Right renal pelvis (tissue), 4 donors: ENCODE results near the gene TRIOBP. TPM values are rescaled to one million over a fixed set of nuclear protein-coding genes. Genes with fewer than 3 reads are reported as not detected.
"Not testable (repeated sequence)": the region's sequence is repeated elsewhere in the genome, so short reads cannot be mapped to it uniquely, and the experiment has no call there.

Experiments
- DNase-seq, 4 donors: peaks; one replicate each; pipeline ENCODE4 v3.0.0-alpha.2; 2013; ENCODE audit warnings: low read depth in 4 of 4, low spot score in 3 of 4, missing footprints in 1 of 4
- polyA plus RNA-seq, 4 donors: library from polyadenylated mRNA; unstranded; fragments of 120-200 nt; gene quantifications; one replicate each; pipeline ENCODE4 v1.2.1, GENCODE V29; 2013; ENCODE audit not compliant: insufficient read length in 4 of 4

The TRIOBP gene
- polyA plus RNA-seq, 4 donors, result 60.6 to 89.0 (median 64.1) TPM

- DNase-seq, result not testable (repeated sequence)
Observed at GRCh38 chr22:37799979-37800378, 103.1 kb downstream of the TRIOBP start.

- DNase-seq, result no peak
Observed at GRCh38 chr22:37801946-37802309, 105.1 kb downstream of the TRIOBP start.

DNA sequence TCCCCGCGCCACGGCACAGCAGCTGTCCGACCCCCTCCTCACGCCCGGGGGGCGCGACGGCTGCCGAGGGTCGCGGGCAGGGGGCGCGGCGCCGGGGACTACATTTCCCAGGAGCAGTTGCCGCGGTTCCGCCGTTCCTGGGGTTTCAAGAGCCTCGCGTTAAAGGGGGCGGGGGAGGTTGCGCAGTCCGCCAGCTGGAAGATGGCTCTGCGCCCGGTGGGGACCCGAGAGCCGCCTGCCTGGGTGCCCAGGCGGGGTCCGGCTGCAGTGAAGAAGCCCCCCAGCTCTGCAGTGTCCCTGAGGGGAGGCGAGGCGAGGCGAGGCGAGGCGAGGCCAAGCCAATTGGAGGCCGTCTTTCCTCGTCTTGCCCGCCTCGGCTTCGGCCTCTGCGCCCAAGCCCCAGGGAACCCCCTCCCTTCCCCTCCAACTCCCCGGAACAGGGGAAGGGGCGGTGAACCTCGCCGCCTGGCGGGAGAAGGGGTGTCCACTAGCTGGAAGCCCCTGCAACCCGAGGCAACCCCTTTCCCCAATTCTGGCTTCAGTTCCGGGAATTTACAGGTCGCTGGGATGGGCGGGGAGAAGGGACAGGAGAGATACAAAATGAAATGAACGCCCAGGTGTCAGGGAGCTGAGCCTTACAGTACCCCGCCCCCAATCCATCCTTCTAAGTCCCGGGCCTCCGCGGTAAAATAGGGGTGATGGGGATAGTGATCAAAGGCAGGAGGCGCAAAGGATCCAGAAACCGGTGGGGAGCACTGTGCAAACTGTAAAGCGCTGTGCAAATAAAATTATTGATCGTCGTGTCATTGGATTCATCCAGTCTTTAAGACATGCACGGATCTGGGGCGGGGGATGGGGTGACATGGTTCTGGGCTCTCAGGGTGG lies 105.7 kb downstream of the TRIOBP start:
- DNase-seq, result no peak

DNA sequence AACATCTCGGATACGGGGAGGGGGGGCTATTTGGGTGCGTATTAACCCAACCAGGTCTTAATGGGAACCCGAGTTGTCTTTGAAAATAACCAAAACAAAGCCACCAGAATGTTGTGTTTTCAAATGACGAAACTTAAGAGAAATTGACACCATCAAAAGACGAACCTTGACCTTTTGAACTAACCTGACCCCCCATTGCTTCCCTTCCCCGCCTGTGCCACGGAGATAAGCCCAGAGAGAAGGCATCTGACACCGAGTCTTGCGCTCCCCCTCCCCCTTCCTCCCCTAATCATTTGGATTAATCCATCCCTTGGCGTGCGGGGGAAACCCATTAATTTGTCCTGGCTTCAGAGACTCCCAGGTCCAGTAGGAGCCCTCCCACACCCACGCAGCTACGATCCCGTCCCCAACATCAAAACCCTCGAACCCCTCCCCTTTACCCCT lies 106.4 kb downstream of the TRIOBP start:
- DNase-seq, result no peak

DNA sequence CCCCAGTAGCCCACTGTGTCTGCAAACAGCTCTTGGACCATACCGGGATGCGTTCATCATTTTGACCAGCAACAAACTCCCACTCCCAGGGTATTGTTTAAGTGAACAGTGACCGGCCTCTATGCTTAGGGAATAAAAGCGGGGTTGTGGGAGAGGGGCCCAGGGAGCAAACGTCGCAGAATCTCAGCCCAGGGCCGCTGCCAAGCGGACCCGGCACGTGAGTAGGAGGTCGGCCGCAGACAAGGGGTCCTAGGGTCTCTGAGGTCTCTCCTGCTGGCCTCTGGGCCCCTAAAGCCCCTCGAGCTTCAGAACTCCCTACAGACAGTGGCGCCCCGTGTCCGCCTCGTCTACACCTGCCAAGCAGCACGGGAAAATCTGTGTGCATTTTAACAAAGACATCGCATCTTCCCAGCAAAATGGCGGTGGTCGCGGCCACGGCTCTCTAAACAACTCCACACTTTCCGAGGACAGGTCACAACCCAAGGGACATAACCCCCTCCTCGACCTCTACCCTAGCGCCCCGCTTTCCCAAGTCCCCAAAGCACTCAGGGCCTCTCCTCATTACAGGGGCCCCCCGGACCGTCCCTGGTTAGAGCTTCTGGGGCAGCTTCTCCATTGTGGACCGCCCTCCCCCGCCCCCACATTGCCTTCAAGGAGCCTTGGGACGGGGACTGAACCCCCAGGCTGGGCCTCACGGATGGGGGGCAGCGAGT lies 106.9 kb downstream of the TRIOBP start:
- DNase-seq, result no peak

DNA sequence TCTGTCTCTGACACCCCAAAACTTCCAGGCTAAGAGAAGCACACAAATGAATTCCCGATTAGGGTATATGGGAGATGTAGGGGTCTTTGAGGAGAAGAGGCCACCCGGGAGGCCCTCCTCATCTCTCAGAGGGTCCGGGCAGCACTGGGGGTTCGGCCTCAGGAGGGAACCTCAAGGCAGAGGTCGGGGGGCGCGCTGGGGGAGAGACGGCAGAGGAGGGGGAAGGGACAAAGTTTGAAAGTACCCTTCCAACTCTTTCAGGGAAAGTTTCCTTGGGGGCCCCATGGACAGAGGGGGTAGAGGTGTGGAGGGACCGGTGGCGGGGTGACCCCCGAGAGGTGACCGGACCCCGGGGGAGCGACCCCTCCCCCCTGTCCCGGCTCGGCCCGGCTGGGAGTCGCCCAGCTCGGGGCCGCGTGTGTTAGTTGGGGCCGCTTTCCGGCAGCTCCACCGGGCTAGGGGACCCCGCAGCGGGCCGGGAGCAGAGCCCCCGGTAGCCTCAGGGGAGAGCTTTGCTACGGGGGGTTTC lies 107.6 kb downstream of the TRIOBP start:
- DNase-seq, result no peak

- DNase-seq, result no peak
Observed at GRCh38 chr22:37804881-37805809, 108.3 kb downstream of the TRIOBP start.

DNA sequence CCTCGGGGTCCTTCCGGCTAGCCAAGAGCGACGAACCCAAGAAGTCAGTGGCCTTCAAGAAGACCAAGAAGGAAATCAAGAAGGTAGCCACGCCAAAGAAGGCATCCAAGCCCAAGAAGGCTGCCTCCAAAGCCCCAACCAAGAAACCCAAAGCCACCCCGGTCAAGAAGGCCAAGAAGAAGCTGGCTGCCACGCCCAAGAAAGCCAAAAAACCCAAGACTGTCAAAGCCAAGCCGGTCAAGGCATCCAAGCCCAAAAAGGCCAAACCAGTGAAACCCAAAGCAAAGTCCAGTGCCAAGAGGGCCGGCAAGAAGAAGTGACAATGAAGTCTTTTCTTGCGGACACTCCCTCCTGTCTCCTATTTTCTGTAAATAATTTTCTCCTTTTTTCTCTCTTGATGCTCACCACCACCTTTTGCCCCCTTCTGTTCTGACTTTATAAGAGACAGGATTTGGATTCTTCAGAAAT lies 109.0 kb downstream of the TRIOBP start:
- DNase-seq, result no peak

- no peak for DNase-seq
Observed at GRCh38 chr22:37806409-37807333, 109.8 kb downstream of the TRIOBP start.

- peak; percentile 91 to 95 (median 92) for DNase-seq
Observed at GRCh38 chr22:37807410-37808293, 110.8 kb downstream of the TRIOBP start, which contains the start of gene GCAT. TSS of gene GCAT (plus strand) at chr22:37807934. CDS start at chr22:37807968, 34 bp downstream.

DNA sequence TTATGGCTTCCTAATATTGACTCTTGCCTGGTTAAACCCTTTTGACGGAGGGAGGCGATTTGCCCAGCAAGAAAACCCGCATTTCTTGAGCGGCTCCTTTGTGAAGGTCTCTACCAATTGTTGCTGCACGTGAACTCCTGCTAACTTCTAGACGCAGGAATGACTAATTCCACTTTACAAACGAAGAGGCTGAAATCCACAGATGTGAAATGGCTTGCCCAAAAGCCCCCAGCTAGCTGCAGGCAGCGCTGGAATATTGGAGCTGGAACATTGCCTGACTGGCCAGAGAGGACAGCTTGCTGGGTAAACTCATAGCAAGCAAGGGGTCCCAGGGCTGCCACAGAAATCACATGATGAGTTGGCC lies 111.4 kb downstream of the TRIOBP start:
- DNase-seq, result no peak

GRCh38 chr22:37809672-37810333 lies 113.0 kb downstream of the TRIOBP start:
- no peak for DNase-seq

DNA sequence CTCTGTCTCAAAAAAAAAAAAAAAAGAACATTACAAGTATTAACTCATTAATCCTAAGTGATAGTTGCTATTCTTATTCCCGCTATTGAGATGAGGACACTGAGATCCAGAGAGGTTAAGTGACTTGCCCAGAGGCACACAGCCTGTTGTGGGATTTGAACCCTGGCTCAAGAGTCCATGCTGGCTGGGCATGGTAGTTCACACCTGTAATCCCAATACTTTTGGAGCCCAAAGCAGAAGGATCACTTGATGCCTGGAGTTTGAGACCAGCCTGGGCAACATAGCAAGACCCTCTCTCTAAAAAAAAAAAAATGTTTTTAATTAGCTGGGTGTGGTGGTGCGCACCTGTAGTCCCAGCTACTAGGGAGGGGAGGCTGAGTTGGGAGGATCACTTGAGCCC lies 115.0 kb downstream of the TRIOBP start:
- no peak for DNase-seq

DNA sequence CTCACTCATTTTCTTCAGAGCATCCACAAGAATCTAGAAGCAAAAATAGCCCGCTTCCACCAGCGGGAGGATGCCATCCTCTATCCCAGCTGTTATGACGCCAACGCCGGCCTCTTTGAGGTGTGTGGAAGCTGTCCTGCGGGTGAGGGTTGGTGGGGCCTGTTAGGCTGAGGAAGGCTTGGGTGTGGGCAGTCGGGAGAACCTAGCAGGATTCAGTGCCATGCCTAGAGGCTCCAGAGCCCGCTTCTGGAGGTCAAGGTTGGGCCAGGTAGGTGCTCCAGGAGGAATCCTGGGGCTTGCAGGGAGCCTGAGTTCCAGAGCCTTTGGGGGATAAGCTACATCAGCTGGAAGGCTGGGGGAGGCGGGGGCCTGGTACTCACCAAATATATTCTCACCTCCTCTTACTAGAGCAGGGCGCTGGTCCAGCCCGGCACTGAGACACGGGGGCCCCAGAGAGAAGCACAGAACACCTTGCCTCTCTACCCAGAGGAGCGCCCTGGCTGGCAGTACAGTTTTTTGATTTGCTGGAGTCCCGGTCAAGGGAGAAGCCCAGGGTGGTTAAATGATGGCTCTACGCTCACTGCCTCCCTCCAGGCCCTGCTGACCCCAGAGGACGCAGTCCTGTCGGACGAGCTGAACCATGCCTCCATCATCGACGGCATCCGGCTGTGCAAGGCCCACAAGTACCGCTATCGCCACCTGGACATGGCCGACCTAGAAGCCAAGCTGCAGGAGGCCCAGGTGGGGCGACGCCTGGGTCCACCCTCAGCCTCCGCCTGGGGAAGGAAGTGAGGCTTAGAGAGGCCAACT lies 116.2 kb downstream of the TRIOBP start:
- no peak for DNase-seq

DNA sequence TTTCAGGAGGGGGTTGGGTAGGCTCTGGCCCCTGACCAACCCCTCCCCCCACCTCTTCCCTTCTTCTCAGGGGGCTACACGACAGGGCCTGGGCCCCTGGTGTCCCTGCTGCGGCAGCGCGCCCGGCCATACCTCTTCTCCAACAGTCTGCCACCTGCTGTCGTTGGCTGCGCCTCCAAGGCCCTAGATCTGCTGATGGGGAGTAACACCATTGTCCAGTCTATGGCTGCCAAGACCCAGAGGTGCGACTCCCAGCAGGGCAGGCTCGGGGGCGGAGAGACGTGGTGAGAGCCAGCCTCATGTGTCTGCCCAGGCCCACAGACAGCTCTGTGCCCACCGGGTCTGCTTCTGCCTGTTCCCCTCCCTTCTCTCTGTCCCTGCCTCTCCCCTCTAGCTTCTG lies 118.7 kb downstream of the TRIOBP start:
- no peak for DNase-seq

- DNase-seq, result no peak
Observed at GRCh38 chr22:37816543-37817180, 119.8 kb downstream of the TRIOBP start.
